Rectal smooth muscle tissue (tissue), 1 donor: ENCODE results near the gene PERM1.
A peak's percentile ranks its signal among the peaks of the same experiment; 100 is the strongest.

Source experiments
- H3K27ac ChIP-seq: one replicate; pipeline ENCODE4 v1.7.0; 2013; ENCODE audit warnings: low read depth, low read length, inconsistent platforms
- H3K27me3 ChIP-seq: one replicate; pipeline ENCODE4 v1.7.0; 2013; ENCODE audit warnings: low read length; ENCODE audit not compliant: control insufficient read depth, insufficient read depth
- H3K36me3 ChIP-seq: one replicate; pipeline ENCODE4 v1.7.0; 2013; ENCODE audit warnings: low read length; ENCODE audit not compliant: control insufficient read depth, insufficient read depth
- H3K4me1 ChIP-seq: one replicate; pipeline ENCODE4 v1.7.0; 2013; ENCODE audit warnings: low read length; ENCODE audit not compliant: control insufficient read depth, insufficient read depth
- H3K4me3 ChIP-seq: one replicate; pipeline ENCODE4 v1.7.0; 2013; ENCODE audit warnings: low read length
- H3K9ac ChIP-seq: one replicate; pipeline ENCODE4 v1.7.0; 2013; ENCODE audit warnings: low read length

The PERM1 gene

DNA sequence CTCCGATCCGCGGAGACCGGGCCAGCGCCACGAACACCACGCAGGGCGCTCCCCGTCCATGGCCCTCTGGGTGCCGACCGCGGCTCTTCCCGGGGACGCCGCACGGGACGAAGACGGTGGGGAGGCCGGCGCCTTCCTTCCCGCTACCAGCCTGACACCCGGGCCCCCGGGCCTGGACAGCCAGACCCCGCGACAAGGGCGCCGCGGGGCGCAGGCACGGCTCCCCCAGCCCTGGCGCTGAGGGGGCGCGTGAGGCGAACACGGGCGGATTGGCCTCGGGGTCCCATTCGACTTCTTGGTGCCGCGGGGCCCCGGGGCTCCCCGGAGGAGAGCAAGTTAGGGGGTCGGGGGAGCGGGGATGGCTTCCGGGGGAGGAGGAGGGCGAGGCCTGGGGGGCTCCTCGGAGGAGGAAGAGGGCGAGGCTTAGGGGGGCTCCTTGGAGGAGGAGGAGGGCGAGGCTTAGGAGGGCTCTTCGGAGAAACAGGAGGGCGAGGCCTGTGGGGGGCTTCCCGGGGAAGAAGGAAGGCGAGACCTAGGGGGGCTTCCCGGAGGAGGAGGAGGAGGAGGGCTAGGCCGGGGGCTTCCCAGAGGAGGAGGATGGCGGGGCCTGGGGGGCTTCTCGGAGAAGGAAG is 22.0 kb downstream of the PERM1 start:
- H3K4me1 ChIP-seq, result peaks cover 4% of the 10 kb centered on the region

DNA sequence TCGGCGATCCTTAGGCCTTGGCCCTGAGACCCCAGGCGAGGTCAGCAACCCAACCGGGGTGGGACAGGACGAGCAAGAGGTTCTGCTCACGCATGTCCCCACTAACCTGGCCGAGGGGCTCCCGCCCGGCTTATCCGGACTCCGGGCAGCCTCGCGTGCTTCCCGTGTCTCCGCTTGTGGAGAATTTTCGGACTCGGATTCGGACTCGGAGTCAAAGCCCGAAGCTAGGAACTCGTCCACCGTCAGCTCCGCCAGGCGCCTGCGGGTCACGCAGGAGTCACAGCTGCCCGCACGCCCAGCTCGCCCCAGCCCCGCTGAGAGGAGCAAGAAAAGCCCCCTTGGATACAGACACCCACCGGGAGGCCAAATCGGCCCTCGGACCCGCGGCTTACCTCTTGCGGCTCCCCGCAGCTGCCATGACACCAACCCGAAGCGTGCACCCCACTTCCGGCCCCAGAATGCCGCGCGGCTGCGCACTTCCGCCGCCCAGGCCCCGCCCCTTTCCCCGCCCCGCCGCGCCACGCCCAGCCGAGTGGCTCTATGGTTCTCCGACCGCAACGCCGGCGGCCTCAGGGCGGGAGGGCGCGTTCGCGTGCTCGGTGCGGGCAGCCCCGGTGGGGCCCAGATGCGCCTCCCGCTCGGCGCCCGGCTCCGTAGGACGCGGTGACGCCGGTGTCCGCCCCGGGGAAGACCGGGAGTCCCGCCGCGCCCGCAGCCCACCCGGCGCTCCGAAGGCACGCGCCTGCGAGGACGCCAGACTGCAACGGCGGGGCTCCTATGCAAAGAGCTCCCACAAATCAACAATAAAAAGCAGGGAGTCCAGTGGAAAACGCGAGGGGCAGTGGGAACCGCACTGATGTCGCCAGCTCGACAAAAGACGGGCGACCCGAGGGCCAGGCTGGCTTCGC is 22.8 kb downstream of the PERM1 start, which contains the start of gene NOC2L:
TSS of gene NOC2L (minus strand) at position 434 of the 908 bp plus-strand sequence. CDS start at position 418, 16 bp downstream.
- Histone ChIP-seq H3K36me3 (peaks cover 19% of the 10 kb centered on the region), H3K4me3 (peak within 1 kb of the TSS; percentile 94), H3K27ac (peak within 1 kb of the TSS; percentile 22), H3K27me3 (no peaks in the 10 kb centered on the region), H3K9ac (peak within 1 kb of the TSS; percentile 57), H3K4me1 (peaks cover 4% of the 10 kb centered on the region)

More for the DNA sequence above, 22.0 kb downstream of the PERM1 start:
- H3K27ac ChIP-seq, result no peak overlapping the region
- H3K27me3 ChIP-seq, result no peaks in the 10 kb centered on the region
- H3K36me3 ChIP-seq, result peaks cover 17% of the 10 kb centered on the region
- no peak overlapping the region for H3K9ac ChIP-seq
- peak overlapping the region; percentile 59 for H3K4me3 ChIP-seq

DNA sequence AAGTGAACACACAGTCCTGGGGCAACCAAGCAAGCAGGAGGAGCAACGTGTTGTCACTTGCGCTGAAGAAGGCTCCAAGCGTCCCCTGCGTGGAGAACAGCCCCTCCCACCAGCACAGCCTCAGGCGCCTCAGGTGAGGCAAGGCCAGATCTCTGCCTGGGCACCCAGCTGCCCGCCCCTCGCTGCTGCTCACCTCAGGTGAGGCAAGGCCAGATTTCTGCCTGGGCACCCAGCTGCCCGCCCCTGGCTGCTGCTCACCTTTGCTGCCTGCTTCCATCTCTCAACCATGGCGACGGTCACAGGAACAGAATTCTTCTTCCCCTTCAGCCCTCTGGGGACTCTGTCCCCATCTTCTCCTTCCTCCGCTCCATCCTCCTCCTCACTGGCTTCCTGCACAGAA is 25.3 kb downstream of the PERM1 start:
- no peak overlapping the region for H3K9ac ChIP-seq
- no peak overlapping the region for H3K27ac ChIP-seq
- no peaks in the 10 kb centered on the region for H3K27me3 ChIP-seq
- H3K4me3 ChIP-seq, result no peak overlapping the region
- H3K4me1 ChIP-seq, result peaks cover 4% of the 10 kb centered on the region
- peaks cover 30% of the 10 kb centered on the region for H3K36me3 ChIP-seq

DNA sequence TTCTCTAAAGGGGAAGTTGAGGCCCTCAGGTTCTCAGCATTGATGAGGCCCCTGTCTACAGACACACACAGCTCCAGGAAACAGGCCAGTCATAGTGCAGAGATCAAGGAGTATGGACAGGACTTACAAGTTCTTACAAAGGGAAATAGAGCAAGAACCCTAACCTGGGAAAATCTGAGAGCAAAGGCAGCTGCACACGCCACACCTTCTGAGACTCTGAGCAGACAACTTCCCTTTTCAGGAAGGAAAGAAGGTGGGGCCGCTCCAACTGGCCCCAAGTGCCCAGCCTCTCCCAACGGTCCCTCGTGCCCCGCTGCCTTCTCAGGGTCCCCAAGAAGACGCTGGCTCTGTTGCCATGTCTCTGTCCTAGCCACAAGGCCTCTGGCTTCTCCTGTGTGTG is 26.4 kb downstream of the PERM1 start:
- Histone ChIP-seq H3K9ac (no peak overlapping the region), H3K4me1 (peaks cover 4% of the 10 kb centered on the region), H3K36me3 (peaks cover 34% of the 10 kb centered on the region), H3K27me3 (no peaks in the 10 kb centered on the region), H3K4me3 (no peak overlapping the region), H3K27ac (no peak overlapping the region)

DNA sequence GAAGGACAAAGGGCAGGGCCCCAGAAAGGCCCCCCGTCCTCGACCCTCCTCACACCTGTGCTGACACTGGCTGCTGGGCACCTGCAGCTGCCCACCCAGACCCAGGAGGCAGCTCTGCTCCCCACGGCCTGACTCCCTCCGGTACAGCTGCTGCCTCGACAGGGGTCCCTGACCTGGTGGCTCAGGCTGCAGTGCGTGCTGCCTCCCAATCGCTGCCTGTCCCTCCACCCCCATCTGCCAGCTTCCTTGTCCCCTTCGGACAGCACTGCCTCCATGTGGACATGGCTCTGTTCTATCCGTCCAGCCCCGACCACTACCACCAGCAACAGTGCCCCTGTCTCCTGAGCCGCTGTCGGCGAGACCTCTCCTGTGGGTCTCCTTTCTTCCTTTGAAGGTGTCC is 27.0 kb downstream of the PERM1 start:
- Histone ChIP-seq H3K36me3 (peaks cover 39% of the 10 kb centered on the region), H3K4me3 (no peak overlapping the region), H3K27ac (no peak overlapping the region), H3K9ac (no peak overlapping the region), H3K27me3 (no peaks in the 10 kb centered on the region), H3K4me1 (peaks cover 4% of the 10 kb centered on the region)

DNA sequence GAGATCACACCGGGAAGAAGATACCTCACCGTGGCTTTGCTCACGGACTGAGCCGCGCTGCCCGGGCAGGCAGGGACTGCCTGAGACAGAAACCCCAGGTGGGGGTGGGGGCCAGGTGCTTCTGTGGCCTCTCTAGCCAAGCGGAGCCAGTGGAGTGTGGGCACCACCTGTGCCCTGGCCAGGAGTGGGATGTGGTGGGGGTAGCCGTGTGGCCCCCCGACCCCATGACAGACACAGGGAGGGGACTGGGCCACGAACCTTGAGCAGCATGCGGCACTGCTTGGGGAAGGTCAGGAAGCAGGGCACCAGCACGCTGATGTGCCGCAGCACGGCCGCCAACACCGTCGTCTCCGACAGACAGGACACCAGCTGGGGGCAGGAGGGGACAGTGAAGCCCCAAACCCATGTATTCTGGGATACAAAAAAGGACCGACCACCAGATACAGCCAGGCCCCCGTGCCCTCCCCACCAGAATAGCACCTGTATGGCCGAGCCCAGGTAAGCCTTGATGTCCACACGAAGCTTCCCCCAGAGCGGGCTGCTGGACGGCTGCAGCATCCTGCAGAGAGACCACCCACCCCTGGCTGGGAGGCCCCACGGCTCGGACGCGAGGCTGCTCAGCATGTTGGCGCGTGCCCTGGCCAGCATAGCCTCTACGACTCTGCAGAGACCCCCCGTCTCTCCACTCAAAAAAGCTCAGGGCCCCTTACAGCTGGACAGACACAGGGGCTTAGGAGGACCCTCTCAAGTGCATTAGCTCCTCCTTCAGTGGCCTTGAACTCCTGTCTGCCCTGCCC is 28.2 kb downstream of the PERM1 start:
- no peak overlapping the region for H3K9ac ChIP-seq
- no peaks in the 10 kb centered on the region for H3K27me3 ChIP-seq
- H3K4me1 ChIP-seq, result peaks cover 4% of the 10 kb centered on the region
- H3K36me3 ChIP-seq, result peaks cover 40% of the 10 kb centered on the region
- no peak overlapping the region for H3K27ac ChIP-seq
- no peak overlapping the region for H3K4me3 ChIP-seq

DNA sequence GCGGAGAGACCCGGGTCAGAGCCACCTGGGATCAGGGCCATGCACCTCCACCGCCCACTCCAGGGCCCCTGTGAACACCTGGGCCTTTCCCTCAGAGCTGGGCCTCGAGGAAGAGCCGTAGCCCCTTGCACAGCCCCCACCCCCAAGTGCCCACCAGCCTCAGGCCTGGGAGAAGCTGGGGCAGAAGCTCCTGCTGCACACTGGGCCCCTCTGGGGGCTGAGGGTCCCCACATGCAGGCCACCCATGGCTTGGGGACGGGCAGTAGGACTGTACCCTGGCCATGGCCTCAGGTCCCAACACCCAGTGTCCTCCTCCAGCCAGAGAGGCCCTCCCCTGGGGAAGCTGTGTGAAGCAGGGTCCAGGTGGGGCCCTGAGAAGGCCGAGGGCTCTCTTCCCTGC is 29.3 kb downstream of the PERM1 start:
- Histone ChIP-seq H3K9ac (no peak overlapping the region), H3K36me3 (peaks cover 46% of the 10 kb centered on the region), H3K27ac (no peak overlapping the region), H3K4me3 (no peak overlapping the region), H3K4me1 (peaks cover 1% of the 10 kb centered on the region), H3K27me3 (no peaks in the 10 kb centered on the region)

DNA sequence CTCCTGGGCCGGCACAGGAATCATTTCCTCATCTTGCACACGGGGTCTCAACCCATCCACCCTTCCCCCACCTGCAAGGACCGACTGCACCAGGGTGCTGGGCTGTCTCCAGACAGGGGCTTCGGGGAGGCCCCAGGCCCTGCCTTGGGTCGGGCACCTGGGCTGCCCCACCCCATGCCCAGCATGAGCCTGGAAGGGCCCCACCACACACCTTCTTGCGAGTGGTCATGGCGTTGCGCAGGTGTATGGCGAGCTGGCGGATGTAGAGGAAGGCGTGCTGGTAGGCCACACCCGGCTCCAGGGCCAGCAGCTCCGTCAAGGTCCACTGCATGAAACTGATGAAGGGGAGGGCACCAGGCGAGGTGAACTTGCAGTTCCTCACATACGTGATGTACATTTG is 29.7 kb downstream of the PERM1 start:
- Histone ChIP-seq H3K4me3 (no peak overlapping the region), H3K27ac (no peak overlapping the region), H3K9ac (no peak overlapping the region), H3K27me3 (no peaks in the 10 kb centered on the region), H3K4me1 (no peaks in the 10 kb centered on the region), H3K36me3 (peaks cover 48% of the 10 kb centered on the region)

DNA sequence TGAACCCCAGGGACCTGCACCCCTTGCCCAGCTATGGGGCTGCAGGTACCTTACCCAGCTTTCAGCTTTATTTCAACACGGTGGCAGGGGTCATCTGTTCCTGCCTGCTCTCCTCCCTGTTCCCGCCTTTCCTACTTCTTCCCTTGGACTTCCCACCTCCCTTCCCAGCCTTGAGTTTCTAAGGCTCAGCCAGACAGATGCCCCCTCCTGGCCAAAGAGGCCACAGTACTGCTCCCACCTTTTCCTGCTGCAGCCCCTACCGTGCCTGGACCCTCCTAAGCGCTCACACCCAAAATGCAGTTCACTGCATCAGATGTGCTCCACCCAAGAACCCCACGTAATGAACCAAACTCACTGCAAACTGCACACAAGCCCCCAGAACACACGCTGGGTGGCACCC is 30.5 kb downstream of the PERM1 start:
- Histone ChIP-seq H3K36me3 (peaks cover 48% of the 10 kb centered on the region), H3K27ac (no peak overlapping the region), H3K27me3 (no peaks in the 10 kb centered on the region), H3K9ac (no peak overlapping the region), H3K4me3 (no peak overlapping the region), H3K4me1 (no peaks in the 10 kb centered on the region)

DNA sequence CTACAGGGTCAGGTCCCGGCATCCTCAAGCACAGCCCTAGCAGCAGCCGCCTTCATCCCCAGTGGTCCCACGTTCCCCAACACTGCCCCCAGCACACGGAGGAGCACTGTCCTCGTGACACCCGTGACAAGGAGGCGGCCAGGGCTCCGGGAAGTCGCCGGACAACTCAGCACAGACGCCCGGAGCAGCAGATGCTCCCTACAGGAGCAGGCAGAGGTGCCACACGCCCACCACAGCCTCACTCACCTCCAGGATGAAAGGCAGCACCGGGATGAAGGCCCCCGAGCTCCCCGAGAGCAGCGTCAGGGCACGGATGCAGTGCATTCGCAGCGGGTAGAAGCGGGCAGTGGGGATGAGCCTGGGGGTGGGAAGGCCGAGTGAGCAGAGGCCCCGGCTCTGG is 31.0 kb downstream of the PERM1 start:
- Histone ChIP-seq H3K9ac (no peak overlapping the region), H3K27ac (no peak overlapping the region), H3K36me3 (peaks cover 45% of the 10 kb centered on the region), H3K4me3 (no peak overlapping the region), H3K4me1 (no peaks in the 10 kb centered on the region), H3K27me3 (no peaks in the 10 kb centered on the region)

DNA sequence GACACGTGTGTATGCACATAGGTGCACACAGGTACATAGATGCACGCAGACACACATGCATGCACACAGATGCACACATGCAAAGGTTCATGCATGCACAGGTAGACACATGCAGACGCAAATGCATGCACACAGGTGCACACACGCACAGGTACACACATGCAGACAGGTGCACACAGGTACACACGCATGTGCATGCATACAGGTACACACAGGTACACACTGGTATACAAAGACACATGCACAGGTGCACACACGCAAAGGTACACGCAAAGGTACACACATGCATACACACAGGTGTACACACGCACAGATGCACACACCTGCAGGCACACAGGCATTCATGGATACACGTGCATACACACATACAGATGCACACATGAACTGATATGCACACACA is 31.6 kb downstream of the PERM1 start:
- no peaks in the 10 kb centered on the region for H3K27me3 ChIP-seq
- H3K4me3 ChIP-seq, result no peak overlapping the region
- peaks cover 38% of the 10 kb centered on the region for H3K36me3 ChIP-seq

DNA sequence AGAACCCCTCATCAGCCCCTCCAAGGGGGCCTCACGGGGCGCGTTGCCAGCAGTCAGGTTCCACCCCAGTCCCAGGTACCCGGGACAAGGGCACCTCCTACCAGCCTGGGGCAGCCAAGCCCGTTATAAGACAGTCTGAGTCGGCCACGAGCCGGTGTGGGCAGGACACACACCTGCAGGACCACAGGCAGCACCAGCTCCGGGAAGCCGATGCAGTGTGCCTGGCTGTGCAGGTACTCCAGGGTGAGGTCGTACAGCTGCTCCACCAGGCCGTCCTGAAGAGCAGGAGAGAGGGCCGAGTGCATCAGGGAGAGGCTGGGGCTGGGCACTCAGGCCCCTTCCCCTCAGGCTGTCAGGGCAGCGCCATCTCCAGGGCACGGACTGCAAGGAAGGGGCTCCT is 33.9 kb downstream of the PERM1 start:
- peaks cover 23% of the 10 kb centered on the region for H3K36me3 ChIP-seq
- no peak overlapping the region for H3K9ac ChIP-seq
- H3K27ac ChIP-seq, result no peak overlapping the region

More for the DNA sequence above, 31.6 kb downstream of the PERM1 start:
- Histone ChIP-seq H3K4me1 (no peaks in the 10 kb centered on the region), H3K9ac (no peak overlapping the region), H3K27ac (no peak overlapping the region)

More for the DNA sequence above, 33.9 kb downstream of the PERM1 start:
- no peak overlapping the region for H3K4me3 ChIP-seq
- peaks cover 2% of the 10 kb centered on the region for H3K27me3 ChIP-seq
- no peaks in the 10 kb centered on the region for H3K4me1 ChIP-seq
